Esophagus squamous epithelium (tissue), 5 donors: ENCODE data around the gene PXN. TPM values are rescaled to one million over a fixed set of nuclear protein-coding genes. Genes with fewer than 3 reads are reported as not detected.

Experiments used
- DNase-seq: peaks from one replicate; lab custom pipeline; 2025; lab: John Stamatoyannopoulos, UW
- H3K27ac ChIP-seq, 4 donors: fragments of 200-600 bp; sonication (generic); one replicate each; pipeline ENCODE4 v1.5.1; 2016 to 2019; ENCODE audit warnings: mild to moderate bottlenecking in 1 of 4
- H3K27me3 ChIP-seq, 4 donors: fragments of 200-600 bp; sonication (generic); 1 replicate in 3 of 4; 2 replicates in 1 of 4; pipeline versions ENCODE4 v1.5.1 to v1.6.0; 2017 to 2021; ENCODE audit warnings: antibody characterized with exemption in 1 of 4
- H3K36me3 ChIP-seq, 3 donors: fragments of 200-600 bp; sonication (generic); one replicate each; pipeline ENCODE4 v1.5.1; 2016 to 2019
- H3K4me1 ChIP-seq, 3 donors: fragments of 200-600 bp; sonication (generic); one replicate each; pipeline ENCODE4 v1.5.1; 2017 to 2019
- H3K4me3 ChIP-seq, 4 donors: fragments of 200-600 bp; sonication (generic); 1 replicate in 3 of 4; 2 replicates in 1 of 4; pipeline ENCODE4 v1.5.1; 2016 to 2019; ENCODE audit warnings: mild to moderate bottlenecking in 2 of 4, moderate library complexity in 1 of 4
- H3K9me3 ChIP-seq, 3 donors: fragments of 200-600 bp; sonication (generic); one replicate each; pipeline ENCODE4 v1.5.1; 2016 to 2019
- CTCF ChIP-seq, 6 experiments: fragments of 450-650 bp in 4 of 6; fragments of 200-600 bp in 2 of 6; sonication (generic) in 2 of 6; IDR thresholded peaks; one replicate each; pipeline ENCODE4 v1.5.1; 2016 to 2019; ENCODE audit warnings: antibody characterized with exemption in 6 of 6, mild to moderate bottlenecking in 4 of 6, moderate library complexity in 4 of 6
- POLR2A ChIP-seq, 4 donors: fragments of 450-650 bp; IDR thresholded peaks; one replicate each; pipeline ENCODE4 v1.6.1; 2017; ENCODE audit warnings: antibody characterized with exemption in 4 of 4, mild to moderate bottlenecking in 4 of 4, moderate library complexity in 3 of 4
- WGBS, 2 donors: methylation state at CpG; one replicate each; pipeline ENCODE4 v1.1.5; 2018; 5-methylcytosine and 5-hydroxymethylcytosine counted together
- intact Hi-C: fragments of 100-400 bp; cut with DNase I; formaldehyde crosslinking; loops from one replicate; pipeline ENCODE4 v1.15.0; 2022
- total RNA-seq, 4 donors: library from RNA; depleted of rRNA; stranded (reverse); fragments of >200 nt; gene quantifications; one replicate each; pipeline ENCODE4 v1.1.0, GENCODE V29; 2016
- donor health status: DM: yes; HTN: yes; CAD: no.

Gene PXN
- total RNA-seq, 4 donors from 2014 or later, result 18.2 to 44.4 (median 21.4) TPM

- H3K27me3 ChIP-seq, result no peaks in the 10 kb centered on the region
- intact Hi-C loops, result no loop called here
- H3K27ac ChIP-seq, result peak overlapping the region; percentile 74 to 94 (median 84)
- peaks cover 0 to 14% (median 0%) of the 10 kb centered on the region in 3 donors for H3K36me3 ChIP-seq
- 5 to 20% methylated on average over 3 to 6 of the region's 9 CpGs for WGBS, 2 donors
- H3K9me3 ChIP-seq, result no peaks in the 10 kb centered on the region
- no peak for DNase-seq
- peaks cover 81 to 99% (median 89%) of the 10 kb centered on the region in 3 donors for H3K4me1 ChIP-seq
- H3K4me3 ChIP-seq, result peak overlapping the region in 1 of 4 donors; percentile 25
- no peak for TF ChIP-seq POLR2A (IDR thresholded peaks at IDR 0.05)
- no peak for TF ChIP-seq CTCF (IDR thresholded peaks at IDR 0.05)
Measured at GRCh38 chr12:120230326-120230973, 35.1 kb downstream of the PXN start.

DNA sequence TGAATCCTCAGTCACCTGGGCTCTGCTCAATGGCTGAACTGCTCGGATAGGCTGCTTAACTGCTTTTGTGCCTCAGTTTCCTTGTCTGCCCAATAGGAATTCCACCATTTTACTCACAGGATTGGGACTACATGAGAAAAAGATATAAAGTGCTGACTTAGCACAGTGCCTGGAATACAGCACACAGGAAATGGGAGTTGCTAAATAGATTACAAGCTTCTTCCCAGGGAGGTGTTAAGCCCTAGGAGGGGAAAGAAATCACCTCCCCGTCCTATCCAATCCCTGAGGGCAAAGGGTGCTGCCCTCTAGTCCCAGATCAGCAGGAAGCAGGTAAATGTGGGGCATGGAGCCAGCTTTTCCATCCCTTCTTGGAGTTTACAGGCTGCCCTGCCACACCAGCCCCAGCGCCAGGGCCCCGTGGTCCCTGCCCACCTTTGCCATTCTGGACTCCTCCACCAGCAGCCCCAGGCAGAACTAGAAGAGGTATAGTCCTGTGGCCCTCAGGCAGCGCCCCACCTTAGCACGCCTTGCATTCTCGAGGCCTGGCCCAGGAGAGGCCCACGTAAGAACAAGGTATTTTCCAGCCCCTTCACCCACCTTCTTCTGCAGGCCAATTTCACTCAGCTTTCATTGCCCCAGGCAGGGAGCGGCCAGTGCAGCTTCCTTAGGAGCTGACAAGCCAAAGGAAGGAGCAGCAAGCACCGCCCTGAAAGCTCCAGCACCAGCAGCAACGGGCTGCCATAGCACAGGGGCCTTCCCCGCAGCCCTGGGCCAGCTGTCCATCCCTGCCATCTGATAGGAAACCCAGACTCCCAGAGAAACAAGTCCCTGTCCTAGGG, 35.8 kb downstream of the PXN start:
- Histone ChIP-seq H3K4me1 (peaks cover 81 to 99% (median 89%) of the 10 kb centered on the region in 3 donors), H3K27ac (peak overlapping the region; percentile 74 to 94 (median 84))

DNA sequence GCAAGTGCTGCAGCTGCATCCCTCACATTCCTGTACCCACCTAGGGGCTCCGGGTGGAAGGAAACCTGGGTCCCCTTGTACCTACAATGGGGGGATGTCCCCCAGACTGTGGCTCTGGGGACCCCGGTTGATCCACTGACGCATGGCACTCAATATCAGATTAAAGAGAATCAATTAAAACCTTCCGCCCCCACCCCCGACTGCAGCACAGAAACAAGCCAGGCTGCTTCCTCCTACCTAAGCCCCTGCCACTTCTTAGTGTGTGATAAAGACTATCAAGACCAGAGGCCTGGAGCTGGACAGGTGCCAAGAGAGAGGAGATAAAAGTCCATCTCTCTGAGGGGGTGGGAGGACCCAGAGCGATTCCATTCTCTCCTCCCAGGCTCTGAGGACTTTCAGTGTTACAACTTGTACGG, 36.5 kb downstream of the PXN start:
- Histone ChIP-seq H3K27me3 (no peaks in the 10 kb centered on the region), H3K4me3 (peak overlapping the region in 1 of 4 donors; percentile 25), H3K9me3 (no peaks in the 10 kb centered on the region), H3K36me3 (peaks cover 0 to 17% (median 0%) of the 10 kb centered on the region in 3 donors), H3K4me1 (peaks cover 77 to 99% (median 89%) of the 10 kb centered on the region in 3 donors), H3K27ac (peak overlapping the region; percentile 74 to 94 (median 84))
- intact Hi-C loops, result loop anchor here (2.0 kb wide), 1 partner anchor 36 kb away; the partner anchor contains the start of gene PXN
- WGBS, 2 donors, result 22 to 46% methylated on average over 6 to 7 of the region's 7 CpGs
- DNase-seq, result no peak
- no peak for TF ChIP-seq CTCF (IDR thresholded peaks at IDR 0.05)
- TF ChIP-seq POLR2A (IDR thresholded peaks at IDR 0.05), result no peak

More for the DNA sequence above, 35.8 kb downstream of the PXN start:
- no peaks in the 10 kb centered on the region for H3K27me3 ChIP-seq
- peak overlapping the region in 1 of 4 donors; percentile 25 for H3K4me3 ChIP-seq
- no peaks in the 10 kb centered on the region for H3K9me3 ChIP-seq
- WGBS, 2 donors, result 25 to 28% methylated on average over 7 to 9 of the region's 12 CpGs
- intact Hi-C loops, result loop anchor here (2.0 kb wide), 1 partner anchor 35 kb away; the partner anchor contains the start of gene PXN
- peaks cover 0 to 14% (median 0%) of the 10 kb centered on the region in 3 donors for H3K36me3 ChIP-seq
- DNase-seq, result no peak
- TF ChIP-seq POLR2A (IDR thresholded peaks at IDR 0.05) (no peak), CTCF (IDR thresholded peaks at IDR 0.05) (no peak)

DNA sequence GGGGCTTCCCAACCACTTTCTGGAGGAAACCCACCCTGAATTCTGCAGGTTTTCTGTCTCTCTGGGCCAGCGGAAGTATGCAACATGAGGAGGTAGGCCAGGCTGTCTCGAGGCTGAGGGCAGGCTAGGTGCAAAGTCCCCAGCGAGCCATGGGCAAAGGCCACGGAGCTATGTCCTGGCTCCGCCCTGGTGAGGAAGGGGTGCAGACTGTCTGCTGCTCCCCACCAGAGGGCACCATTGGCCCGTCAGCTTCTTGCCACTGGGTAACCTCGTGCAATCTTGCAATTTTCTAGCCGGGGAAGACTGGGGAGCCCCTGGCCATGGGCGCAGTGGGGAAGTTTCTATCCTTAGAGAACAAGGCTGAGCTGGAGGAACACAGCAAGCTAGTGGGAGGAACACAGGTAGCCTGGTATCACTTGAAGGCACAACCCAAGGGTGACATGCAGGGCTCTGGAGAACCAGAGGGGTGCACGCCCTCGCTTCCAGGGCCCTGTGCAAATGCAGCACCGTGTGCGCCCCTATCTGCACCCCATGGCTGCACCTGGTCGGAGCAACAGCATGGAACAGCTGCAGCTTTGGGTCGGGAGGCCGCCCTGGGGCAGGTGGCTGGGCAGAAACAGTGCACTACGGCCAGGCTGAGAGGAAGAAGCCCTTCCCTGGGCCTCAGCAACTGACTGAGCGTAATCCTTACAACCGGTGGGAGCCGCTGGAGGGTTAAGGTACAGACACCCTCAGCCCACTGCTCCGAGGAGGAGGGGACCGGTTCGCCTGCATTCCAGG, 37.0 kb downstream of the PXN start:
- H3K4me1 ChIP-seq, result peaks cover 72 to 98% (median 88%) of the 10 kb centered on the region in 3 donors
- no peaks in the 10 kb centered on the region for H3K9me3 ChIP-seq
- peaks cover 0 to 23% (median 6%) of the 10 kb centered on the region in 3 donors for H3K36me3 ChIP-seq
- H3K4me3 ChIP-seq, result peak overlapping the region in 1 of 4 donors; percentile 25
- WGBS, 2 donors, result 3 to 13% methylated on average over 7 to 8 of the region's 23 CpGs
- peak; percentile 30 for DNase-seq
- H3K27me3 ChIP-seq, result no peaks in the 10 kb centered on the region
- H3K27ac ChIP-seq, result peak overlapping the region; percentile 74 to 94 (median 84)
- no peak for TF ChIP-seq POLR2A (IDR thresholded peaks at IDR 0.05)
- peak; percentile 84 to 97 (median 94) for TF ChIP-seq CTCF (IDR thresholded peaks at IDR 0.05)
- intact Hi-C loops, result loop anchor here (2.0 kb wide), 1 partner anchor 36 kb away; the partner anchor contains the start of gene PXN
